Effector memory CD8-positive, alpha-beta T cell (primary cell): ENCODE results near the gene NFASC.

Source experiments
- ATAC-seq: fragments of 150-1000 bp; cut with Tn5 transposase; replicated peaks from 2 replicates; pipeline ENCODE4 v1.10.0; 2021; ENCODE audit warnings: mild to moderate bottlenecking, moderate library complexity
- DNase-seq, 3 experiments: peaks; one replicate each; pipeline ENCODE4 v3.0.0; 2021
- H3K27ac Mint-ChIP-seq, 2 donors: one replicate each; pipeline ENCODE4 v1.8.0; 2022; ENCODE audit warnings: mild to moderate bottlenecking in 2 of 2, mixed read lengths in 2 of 2, moderate library complexity in 2 of 2
- H3K27me3 Mint-ChIP-seq, 2 donors: one replicate each; pipeline ENCODE4 v1.8.0; 2022; ENCODE audit warnings: mixed read lengths in 2 of 2
- H3K36me3 Mint-ChIP-seq: one replicate; pipeline ENCODE4 v1.8.0; 2022; ENCODE audit warnings: mild to moderate bottlenecking, moderate library complexity, mixed read lengths; ENCODE audit not compliant: insufficient read depth
- H3K4me1 Mint-ChIP-seq, 2 donors: one replicate each; pipeline ENCODE4 v1.8.0; 2022; ENCODE audit warnings: low read depth in 2 of 2, mixed read lengths in 2 of 2
- H3K4me3 Mint-ChIP-seq, 2 donors: one replicate each; pipeline ENCODE4 v1.8.0; 2022; ENCODE audit warnings: mild to moderate bottlenecking in 2 of 2, mixed read lengths in 2 of 2, moderate library complexity in 2 of 2
- H3K9me3 Mint-ChIP-seq, 2 donors: one replicate each; pipeline ENCODE4 v1.8.0; 2022; ENCODE audit warnings: mixed read lengths in 2 of 2

The NFASC gene

GRCh38 chr1:205056188-205056611 is 185.5 kb downstream of the NFASC start:
- H3K27ac Mint-ChIP-seq: no peak overlapping the region
- DNase-seq: no peak

GRCh38 chr1:205056956-205057568 is 186.4 kb downstream of the NFASC start:
- H3K27ac Mint-ChIP-seq: no peak overlapping the region
- no peaks in the 10 kb centered on the region for H3K9me3 Mint-ChIP-seq
- H3K27me3 Mint-ChIP-seq: peaks cover 21 to 30% of the 10 kb centered on the region in 2 donors
- H3K36me3 Mint-ChIP-seq: no peaks in the 10 kb centered on the region
- no peaks in the 10 kb centered on the region for H3K4me1 Mint-ChIP-seq
- DNase-seq (no peak), ATAC-seq (no peak)
- H3K4me3 Mint-ChIP-seq: no peak overlapping the region

More at GRCh38 chr1:205056188-205056611, 185.5 kb downstream of the NFASC start:
- H3K4me3 Mint-ChIP-seq: no peak overlapping the region
- H3K9me3 Mint-ChIP-seq: no peaks in the 10 kb centered on the region
- ATAC-seq: no peak
- no peaks in the 10 kb centered on the region for H3K4me1 Mint-ChIP-seq
- H3K36me3 Mint-ChIP-seq: no peaks in the 10 kb centered on the region
- H3K27me3 Mint-ChIP-seq: peaks cover 21 to 34% of the 10 kb centered on the region in 2 donors

- Mint-ChIP-seq H3K9me3 (no peaks in the 10 kb centered on the region), H3K27me3 (peaks cover 20 to 25% of the 10 kb centered on the region in 2 donors), H3K4me3 (no peak overlapping the region), H3K4me1 (no peaks in the 10 kb centered on the region), H3K36me3 (no peaks in the 10 kb centered on the region), H3K27ac (no peak overlapping the region)
- DNase-seq (no peak), ATAC-seq (no peak)
These were observed 187.3 kb downstream of the NFASC start for GRCh38 chr1:205057808-205058575.

- Mint-ChIP-seq H3K9me3 (no peaks in the 10 kb centered on the region), H3K4me1 (no peaks in the 10 kb centered on the region), H3K36me3 (no peaks in the 10 kb centered on the region), H3K27me3 (peaks cover 12 to 17% of the 10 kb centered on the region in 2 donors), H3K27ac (no peak overlapping the region), H3K4me3 (no peak overlapping the region)
- no peak for DNase-seq
- no peak for ATAC-seq
These were observed 188.2 kb downstream of the NFASC start for GRCh38 chr1:205058853-205059252.

- no peak for DNase-seq
- no peaks in the 10 kb centered on the region for H3K4me1 Mint-ChIP-seq
- H3K4me3 Mint-ChIP-seq: no peak overlapping the region
- no peak for ATAC-seq
- no peaks in the 10 kb centered on the region for H3K9me3 Mint-ChIP-seq
- H3K27me3 Mint-ChIP-seq: peaks cover 6 to 9% of the 10 kb centered on the region in 2 donors
- no peak overlapping the region for H3K27ac Mint-ChIP-seq
- no peaks in the 10 kb centered on the region for H3K36me3 Mint-ChIP-seq
These were observed 189.0 kb downstream of the NFASC start for GRCh38 chr1:205059660-205060059.

- Mint-ChIP-seq H3K9me3 (no peaks in the 10 kb centered on the region), H3K4me1 (no peaks in the 10 kb centered on the region), H3K4me3 (no peak overlapping the region), H3K27me3 (no peaks in the 10 kb centered on the region), H3K36me3 (no peaks in the 10 kb centered on the region), H3K27ac (no peak overlapping the region)
- DNase-seq (no peak), ATAC-seq (no peak)
These were observed 190.1 kb downstream of the NFASC start for GRCh38 chr1:205060746-205061145.

GRCh38 chr1:205061227-205061626 is 190.6 kb downstream of the NFASC start:
- no peaks in the 10 kb centered on the region for H3K9me3 Mint-ChIP-seq
- ATAC-seq (no peak), DNase-seq (no peak)
- H3K36me3 Mint-ChIP-seq: no peaks in the 10 kb centered on the region
- H3K27ac Mint-ChIP-seq: no peak overlapping the region
- no peak overlapping the region for H3K4me3 Mint-ChIP-seq
- no peaks in the 10 kb centered on the region for H3K27me3 Mint-ChIP-seq
- no peaks in the 10 kb centered on the region for H3K4me1 Mint-ChIP-seq

GRCh38 chr1:205061665-205062069 is 191.0 kb downstream of the NFASC start:
- Mint-ChIP-seq H3K27ac (no peak overlapping the region), H3K4me3 (no peak overlapping the region)
- ATAC-seq: peak; percentile 70

GRCh38 chr1:205062319-205062718 is 191.7 kb downstream of the NFASC start:
- Mint-ChIP-seq H3K36me3 (no peaks in the 10 kb centered on the region), H3K27me3 (no peaks in the 10 kb centered on the region), H3K9me3 (no peaks in the 10 kb centered on the region), H3K27ac (no peak overlapping the region), H3K4me3 (no peak overlapping the region), H3K4me1 (no peaks in the 10 kb centered on the region)
- DNase-seq (no peak), ATAC-seq (no peak)

More at GRCh38 chr1:205061665-205062069, 191.0 kb downstream of the NFASC start:
- Mint-ChIP-seq H3K9me3 (no peaks in the 10 kb centered on the region), H3K36me3 (no peaks in the 10 kb centered on the region), H3K27me3 (no peaks in the 10 kb centered on the region), H3K4me1 (no peaks in the 10 kb centered on the region)
- DNase-seq: peak; percentile 52 to 58 (median 53)

GRCh38 chr1:205062895-205063294 is 192.2 kb downstream of the NFASC start:
- Mint-ChIP-seq H3K4me3 (no peak overlapping the region), H3K27ac (no peak overlapping the region), H3K9me3 (no peaks in the 10 kb centered on the region), H3K4me1 (no peaks in the 10 kb centered on the region), H3K27me3 (no peaks in the 10 kb centered on the region), H3K36me3 (no peaks in the 10 kb centered on the region)
- DNase-seq (no peak), ATAC-seq (no peak)

- ATAC-seq (no peak), DNase-seq (no peak)
- Mint-ChIP-seq H3K36me3 (no peaks in the 10 kb centered on the region), H3K27me3 (no peaks in the 10 kb centered on the region), H3K4me1 (no peaks in the 10 kb centered on the region), H3K9me3 (no peaks in the 10 kb centered on the region), H3K4me3 (no peak overlapping the region), H3K27ac (no peak overlapping the region)
These were observed 193.6 kb downstream of the NFASC start for GRCh38 chr1:205064301-205064700.

GRCh38 chr1:205064741-205065316 is 194.2 kb downstream of the NFASC start:
- no peaks in the 10 kb centered on the region for H3K9me3 Mint-ChIP-seq
- H3K27ac Mint-ChIP-seq: no peak overlapping the region
- H3K4me1 Mint-ChIP-seq: no peaks in the 10 kb centered on the region
- H3K27me3 Mint-ChIP-seq: no peaks in the 10 kb centered on the region
- H3K4me3 Mint-ChIP-seq: no peak overlapping the region
- DNase-seq (no peak), ATAC-seq (no peak)
- no peaks in the 10 kb centered on the region for H3K36me3 Mint-ChIP-seq

GRCh38 chr1:205065666-205066065 is 195.0 kb downstream of the NFASC start:
- Mint-ChIP-seq H3K4me3 (no peak overlapping the region), H3K9me3 (no peaks in the 10 kb centered on the region), H3K4me1 (no peaks in the 10 kb centered on the region), H3K27ac (no peak overlapping the region), H3K36me3 (no peaks in the 10 kb centered on the region), H3K27me3 (no peaks in the 10 kb centered on the region)
- DNase-seq (no peak), ATAC-seq (no peak)
